PC-3 (cell line): ENCODE results near the gene PGA3. TPM values are rescaled to one million over a fixed set of nuclear protein-coding genes. Genes with fewer than 3 reads are reported as not detected.

Experiments
- ATAC-seq: fragments of 200-7000 bp; cut with Tn5 transposase; 2 replicates; pipeline ENCODE4 v1.9.1; 2020; ENCODE audit warnings: mild to moderate bottlenecking, moderate library complexity
- BruUV-seq: library from RNA; stranded (reverse); fragments of 400-500 nt; replicated peaks from 2 replicates; lab custom pipeline; 2021; lab: Mats Ljungman, UMichigan
- CTCF ChIA-PET: fragments of 300-600 bp; sonication (Branson Sonifier 250); formaldehyde crosslinking; loops from one replicate; lab custom pipeline; 2022; ENCODE audit warnings: antibody characterized with exemption; lab: Charles Lee
- POLR2A ChIA-PET: fragments of 300-600 bp; sonication (Branson Sonifier 250); formaldehyde crosslinking; loops from one replicate; lab custom pipeline; 2022; ENCODE audit warnings: antibody characterized with exemption; ENCODE audit not compliant: unreplicated experiment; lab: Charles Lee
- DNase-seq: peaks from one replicate; pipeline ENCODE4 v3.0.0-alpha.2; 2015
- H2AFZ ChIP-seq: fragments of 300-600 bp; sonication (generic); 2 replicates; pipeline ENCODE4 v1.6.0; 2016; ENCODE audit warnings: antibody characterized with exemption, low read length
- H3F3A ChIP-seq: fragments of 300-600 bp; sonication (generic); one replicate; pipeline ENCODE4 v1.6.0; 2017; ENCODE audit warnings: antibody characterized with exemption, low read length, control low read depth, mild to moderate bottlenecking; ENCODE audit not compliant: unreplicated experiment
- H3K27ac ChIP-seq: fragments of 300-600 bp; sonication (generic); 2 replicates; pipeline ENCODE4 v1.5.1; 2016; ENCODE audit warnings: mild to moderate bottlenecking, low read length
- H3K27me3 ChIP-seq: fragments of 300-600 bp; sonication (generic); 2 replicates; pipeline ENCODE4 v1.6.1; 2016; ENCODE audit warnings: low read length, mixed read lengths
- H3K36me3 ChIP-seq: fragments of 300-600 bp; sonication (generic); 2 replicates; pipeline ENCODE4 v1.6.1; 2016; ENCODE audit warnings: low read depth, mixed run types, low read length, mixed read lengths
- H3K4me1 ChIP-seq: fragments of 300-600 bp; sonication (generic); 2 replicates; pipeline ENCODE4 v1.5.1; 2016; ENCODE audit warnings: low read length; ENCODE audit not compliant: insufficient read depth
- H3K4me2 ChIP-seq: fragments of 300-600 bp; sonication (generic); 2 replicates; pipeline ENCODE4 v1.6.0; 2016; ENCODE audit warnings: low read length
- H3K4me3 ChIP-seq: fragments of 300-600 bp; sonication (generic); 2 replicates; pipeline ENCODE4 v1.5.1; 2016; ENCODE audit warnings: mild to moderate bottlenecking, low read length, mixed read lengths
- H3K79me2 ChIP-seq: fragments of 300-600 bp; sonication (generic); 2 replicates; pipeline ENCODE4 v1.6.1; 2017; ENCODE audit warnings: low read length, mixed read lengths
- H3K9ac ChIP-seq: fragments of 300-600 bp; sonication (generic); 2 replicates; pipeline ENCODE4 v1.6.0; 2016; ENCODE audit warnings: mild to moderate bottlenecking, low read length
- H3K9me2 ChIP-seq: fragments of 300-600 bp; sonication (generic); replicated peaks from 2 replicates; pipeline ENCODE4 v1.6.1; 2016; ENCODE audit warnings: mixed run types, low read length, mixed read lengths
- H3K9me3 ChIP-seq: fragments of 300-600 bp; sonication (generic); 2 replicates; pipeline ENCODE4 v1.6.1; 2016; ENCODE audit warnings: low read length, mixed read lengths
- H4K20me1 ChIP-seq: fragments of 300-600 bp; sonication (generic); 2 replicates; pipeline ENCODE4 v1.6.1; 2016; ENCODE audit warnings: low read length, mixed read lengths
- EZH2 ChIP-seq: fragments of 300-600 bp; sonication (generic); IDR thresholded peaks from one replicate; pipeline ENCODE4 v1.6.1; 2017; ENCODE audit warnings: antibody characterized with exemption, mild to moderate bottlenecking, low read length; ENCODE audit not compliant: unreplicated experiment
- EZH2phosphoT487 ChIP-seq: fragments of 300-600 bp; sonication (generic); IDR thresholded peaks from 2 replicates; pipeline ENCODE4 v1.6.1; 2018; ENCODE audit warnings: mild to moderate bottlenecking, antibody characterized with exemption, low read length, borderline replicate concordance
- intact Hi-C: fragments of 100-400 bp; cut with micrococcal nuclease; formaldehyde crosslinking; loops from 2 replicates; pipeline ENCODE4 v1.9.0; 2023
- total RNA-seq: library from RNA; depleted of rRNA; stranded (reverse); fragments of >200 nt; gene quantifications from 2 replicates; pipeline ENCODE4 v1.2.3, GENCODE V29; 2014
- TF ChIP-seq, protein P1 (sequence below): fragments of 300-600 bp; sonication (generic); conservative IDR thresholded peaks from 2 replicates; pipeline ENCODE4 v1.5.1; 2017; ENCODE audit warnings: antibody characterized with exemption, low read depth, mild to moderate bottlenecking, low read length

Gene PGA3
- total RNA-seq, 1 experiment from 2014 or later, result not detected

DNA sequence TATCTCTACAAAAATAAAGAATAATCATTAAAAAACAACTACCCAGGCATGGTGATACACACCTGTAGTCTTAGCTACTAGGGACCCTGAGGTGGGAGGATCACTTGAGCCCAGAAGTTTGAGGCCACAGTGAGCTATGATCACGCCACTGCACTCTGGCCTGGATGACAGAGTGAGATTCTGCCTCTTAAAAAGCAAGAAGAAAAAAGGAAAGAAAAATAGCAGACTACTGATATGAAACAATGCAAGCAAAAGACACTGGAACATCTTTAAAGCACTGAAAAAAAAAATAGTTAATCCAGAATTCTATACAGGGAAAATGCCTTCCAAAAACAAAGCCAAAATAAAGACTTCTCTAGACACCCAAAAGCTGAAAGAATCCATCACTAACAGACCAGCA, 48.0 kb upstream of the PGA3 start:
- H3K4me3 ChIP-seq, result no peak overlapping the region

DNA sequence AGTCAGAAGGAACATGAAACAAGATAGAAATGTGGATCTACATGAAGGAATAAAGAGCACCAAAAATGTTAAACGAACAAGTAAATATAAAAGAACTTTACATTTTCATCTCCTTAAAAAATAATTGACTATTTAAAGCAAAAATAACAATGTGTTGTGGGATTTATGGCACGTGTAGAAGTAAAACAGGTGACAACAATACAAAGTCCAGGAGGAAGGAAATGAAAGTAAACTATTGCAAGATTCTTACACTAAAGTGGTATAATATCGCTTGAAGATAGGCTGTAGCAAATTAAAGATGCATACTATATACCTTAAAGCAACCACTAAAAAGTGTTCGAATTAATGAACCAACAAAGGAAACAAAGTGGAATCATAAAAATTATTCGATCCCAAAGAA, 47.6 kb upstream of the PGA3 start:
- Histone ChIP-seq H3K27me3 (no peaks in the 10 kb centered on the region), H3K4me2 (no peak overlapping the region), H3F3A (peaks cover 11% of the 10 kb centered on the region), H3K4me3 (no peak overlapping the region), H3K9me2 (no peaks in the 10 kb centered on the region), H3K79me2 (peaks cover 95% of the 10 kb centered on the region), H3K4me1 (peaks cover 49% of the 10 kb centered on the region), H4K20me1 (0 out of 2 replicates have a peak, but pooled peaks cover 5% of the 10 kb centered on the region), H3K9me3 (peaks cover 14% of the 10 kb centered on the region), H2AFZ (no peak overlapping the region), H3K9ac (no peak overlapping the region), H3K36me3 (peaks cover 36% of the 10 kb centered on the region), H3K27ac (no peak overlapping the region)
- intact Hi-C loops, result no loop called here
- BruUV-seq, result no TSS peak
- POLR2A ChIA-PET, result no interaction called here
- ATAC-seq, result no peak
- TF ChIP-seq, protein P1, sequence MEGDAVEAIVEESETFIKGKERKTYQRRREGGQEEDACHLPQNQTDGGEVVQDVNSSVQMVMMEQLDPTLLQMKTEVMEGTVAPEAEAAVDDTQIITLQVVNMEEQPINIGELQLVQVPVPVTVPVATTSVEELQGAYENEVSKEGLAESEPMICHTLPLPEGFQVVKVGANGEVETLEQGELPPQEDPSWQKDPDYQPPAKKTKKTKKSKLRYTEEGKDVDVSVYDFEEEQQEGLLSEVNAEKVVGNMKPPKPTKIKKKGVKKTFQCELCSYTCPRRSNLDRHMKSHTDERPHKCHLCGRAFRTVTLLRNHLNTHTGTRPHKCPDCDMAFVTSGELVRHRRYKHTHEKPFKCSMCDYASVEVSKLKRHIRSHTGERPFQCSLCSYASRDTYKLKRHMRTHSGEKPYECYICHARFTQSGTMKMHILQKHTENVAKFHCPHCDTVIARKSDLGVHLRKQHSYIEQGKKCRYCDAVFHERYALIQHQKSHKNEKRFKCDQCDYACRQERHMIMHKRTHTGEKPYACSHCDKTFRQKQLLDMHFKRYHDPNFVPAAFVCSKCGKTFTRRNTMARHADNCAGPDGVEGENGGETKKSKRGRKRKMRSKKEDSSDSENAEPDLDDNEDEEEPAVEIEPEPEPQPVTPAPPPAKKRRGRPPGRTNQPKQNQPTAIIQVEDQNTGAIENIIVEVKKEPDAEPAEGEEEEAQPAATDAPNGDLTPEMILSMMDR, result no peak
- no peak for TF ChIP-seq EZH2
- no peak for TF ChIP-seq EZH2phosphoT487
- no peak for DNase-seq
- CTCF ChIA-PET, result no interaction called here

More for the DNA sequence above, 48.0 kb upstream of the PGA3 start:
- Histone ChIP-seq H3K27ac (no peak overlapping the region), H3K9ac (no peak overlapping the region), H2AFZ (no peak overlapping the region), H3K4me1 (peaks cover 51% of the 10 kb centered on the region), H3K36me3 (peaks cover 36% of the 10 kb centered on the region), H3K79me2 (peaks cover 95% of the 10 kb centered on the region), H4K20me1 (0 out of 2 replicates have a peak, but pooled peaks cover 5% of the 10 kb centered on the region), H3K9me2 (no peaks in the 10 kb centered on the region), H3K4me2 (no peak overlapping the region), H3K9me3 (peaks cover 14% of the 10 kb centered on the region), H3F3A (peaks cover 11% of the 10 kb centered on the region), H3K27me3 (no peaks in the 10 kb centered on the region)
- ATAC-seq (no peak), DNase-seq (no peak)
- CTCF ChIA-PET, result no interaction called here
- intact Hi-C loops, result no loop called here
- BruUV-seq, result no TSS peak
- POLR2A ChIA-PET, result no interaction called here
- TF ChIP-seq, protein P1, result no peak
- TF ChIP-seq EZH2 (no peak), EZH2phosphoT487 (no peak)

DNA sequence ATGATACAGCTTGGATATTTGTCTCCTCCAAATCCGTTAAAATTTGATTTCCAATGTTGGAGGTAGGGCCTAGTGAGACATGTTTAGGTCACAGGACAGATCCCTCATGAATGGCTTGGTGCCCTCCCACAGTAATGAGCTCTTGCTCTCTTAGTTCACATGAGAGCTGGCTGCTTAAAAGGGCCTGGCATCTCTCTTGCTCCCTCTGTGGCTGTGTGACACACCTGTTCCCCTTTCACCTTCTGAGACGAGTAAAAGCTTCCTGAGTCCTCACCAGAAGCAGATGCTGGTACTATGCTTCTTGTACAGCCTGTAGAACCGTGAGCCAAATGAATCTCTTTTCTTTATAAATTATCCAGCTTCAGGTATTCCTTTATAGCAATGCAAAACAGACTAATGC, 45.6 kb upstream of the PGA3 start:
- peaks cover 14% of the 10 kb centered on the region for H3K9me3 ChIP-seq
- H3K4me1 ChIP-seq, result peaks cover 56% of the 10 kb centered on the region
- ChIA-PET CTCF (interaction anchor here (0.6 kb wide), 1 partner anchor 31 kb away, joined by 3 read pairs; no protein-coding TSS in a partner anchor), POLR2A (no interaction called here)
- H3K9ac ChIP-seq, result peak overlapping the region; percentile 37; the same call in 1 of the 2 replicates
- ATAC-seq (no peak), DNase-seq (peak; percentile 38)
- BruUV-seq, result no TSS peak
- 0 out of 2 replicates have a peak, but pooled peaks cover 5% of the 10 kb centered on the region for H4K20me1 ChIP-seq
- H3K27me3 ChIP-seq, result no peaks in the 10 kb centered on the region
- peak overlapping the region; percentile 83 for H3K27ac ChIP-seq
- peaks cover 78% of the 10 kb centered on the region for H3K79me2 ChIP-seq
- H3K4me2 ChIP-seq, result peak overlapping the region; percentile 80
- no peaks in the 10 kb centered on the region for H3K9me2 ChIP-seq
- H3K4me3 ChIP-seq, result peak overlapping the region; percentile 55; the same call in 1 of the 2 replicates
- peaks cover 11% of the 10 kb centered on the region for H3F3A ChIP-seq
- TF ChIP-seq EZH2 (no peak), EZH2phosphoT487 (no peak)
- TF ChIP-seq, protein P1, result no peak
- peaks cover 36% of the 10 kb centered on the region for H3K36me3 ChIP-seq
- intact Hi-C loops, result no loop called here
- H2AFZ ChIP-seq, result no peak overlapping the region
